HG03432 (cell line): ENCODE data around the gene ACSS2.

ENCODE experiments used
- ATAC-seq: cut with Tn5 transposase; IDR thresholded peaks from one replicate; pipeline ENCODE4 v1.9.1; 2021; ENCODE audit warnings: mild to moderate bottlenecking, moderate library complexity; ENCODE audit not compliant: unreplicated experiment

ACSS2 gene

GRCh38 chr20:34971561-34972235 is 95.3 kb downstream of the ACSS2 start:
- no peak for ATAC-seq

- no peak for ATAC-seq
These were observed 97.8 kb downstream of the ACSS2 start for GRCh38 chr20:34974246-34974645.

- ATAC-seq, result no peak
These were observed 99.9 kb downstream of the ACSS2 start for GRCh38 chr20:34976286-34976685.
